GM18505 (cell line): ENCODE measurements around the gene ADI1.
A peak's percentile ranks its signal among the peaks of the same experiment; 100 is the strongest.

Experiments
- ATAC-seq: cut with Tn5 transposase; IDR thresholded peaks from one replicate; pipeline ENCODE4 v1.9.1; 2021; ENCODE audit not compliant: unreplicated experiment
- POLR2A ChIP-seq: IDR thresholded peaks from 4 replicates; pipeline ENCODE4 v1.6.1; 2011; ENCODE audit warnings: borderline replicate concordance; ENCODE audit not compliant: insufficient read depth, insufficient read length; ENCODE audit errors: extremely low read depth

The ADI1 gene, protein sequence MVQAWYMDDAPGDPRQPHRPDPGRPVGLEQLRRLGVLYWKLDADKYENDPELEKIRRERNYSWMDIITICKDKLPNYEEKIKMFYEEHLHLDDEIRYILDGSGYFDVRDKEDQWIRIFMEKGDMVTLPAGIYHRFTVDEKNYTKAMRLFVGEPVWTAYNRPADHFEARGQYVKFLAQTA

GRCh38 chr2:3519255-3520205 lies at the start of gene ADI1:
ADI1 (minus strand) TSS chr2:3519531; CDS start chr2:3519487, 44 bp downstream.
- TF ChIP-seq POLR2A = peak; percentile 71
- peak; percentile 57 for ATAC-seq

DNA sequence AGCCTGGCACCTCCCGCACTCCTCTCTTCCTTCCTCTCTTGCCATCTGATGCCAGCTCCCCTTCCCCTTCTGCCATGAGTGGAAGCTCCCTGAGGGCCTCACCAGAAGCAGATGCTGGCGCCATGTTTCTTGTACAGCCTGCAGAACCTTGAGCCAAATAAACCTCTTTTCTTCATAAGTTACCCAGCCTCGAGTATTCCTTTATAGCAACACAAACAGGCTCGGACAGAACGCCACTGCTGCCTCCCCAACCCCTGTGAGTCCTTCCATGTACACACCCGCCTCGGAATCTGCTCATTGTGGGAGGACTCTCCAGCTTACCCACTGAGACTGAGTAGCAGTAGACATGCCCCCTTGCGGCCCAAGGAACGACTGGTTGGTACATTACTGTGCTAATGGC lies 47.5 kb upstream of the ADI1 start:
- ATAC-seq = no peak
- TF ChIP-seq POLR2A = no peak

DNA sequence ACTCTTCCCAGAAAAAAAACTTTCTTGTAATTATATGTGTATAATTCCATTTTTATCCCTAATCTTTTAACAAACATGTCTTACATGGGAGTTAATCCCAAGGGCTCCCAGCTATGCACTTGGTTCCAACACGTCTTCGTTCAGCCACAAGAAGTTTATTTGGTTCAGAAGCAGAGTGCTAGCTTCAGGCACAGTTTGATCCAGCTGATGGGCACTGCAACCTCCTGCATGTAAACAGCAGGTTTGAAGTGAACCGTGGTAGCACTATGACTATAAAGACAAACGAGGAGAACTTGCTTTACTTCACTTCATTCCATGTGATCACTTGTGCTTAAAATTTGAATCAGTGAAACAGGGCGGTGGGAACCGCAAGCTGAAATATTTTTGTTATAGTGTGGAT lies 45.8 kb upstream of the ADI1 start:
- no peak for ATAC-seq
- no peak for TF ChIP-seq POLR2A

DNA sequence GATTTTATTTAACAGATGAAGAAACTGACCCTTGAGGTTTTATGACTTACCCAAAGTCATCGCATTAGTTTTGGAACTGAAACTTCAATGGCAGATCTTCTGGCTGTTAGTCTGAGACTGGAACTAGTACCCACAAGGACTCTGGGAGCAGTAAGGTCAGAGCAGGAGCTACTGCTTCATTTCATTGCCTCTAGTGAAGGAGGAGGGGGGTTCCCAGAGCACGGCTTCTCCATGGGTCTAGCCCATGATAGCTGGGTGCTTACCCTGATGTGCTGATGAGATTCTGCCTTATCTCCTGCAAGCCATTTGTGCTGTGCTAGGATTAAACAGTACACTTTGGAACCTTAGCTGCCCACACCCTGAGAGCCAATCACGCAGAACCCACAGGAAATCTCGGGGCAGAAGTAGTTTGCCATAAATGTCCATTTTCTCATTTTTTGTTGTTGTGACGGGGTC lies 44.2 kb upstream of the ADI1 start:
- ATAC-seq = peak; percentile 50

GRCh38 chr2:3558205-3559014 lies 39.1 kb upstream of the ADI1 start, which contains the start of gene RNASEH1:
RNASEH1 (minus strand) TSS chr2:3558333; CDS start chr2:3558260, 73 bp downstream.
- ATAC-seq = peak; percentile 96
- TF ChIP-seq POLR2A = peak; percentile 92

More for the DNA sequence above, 44.2 kb upstream of the ADI1 start:
- TF ChIP-seq POLR2A = no peak

GRCh38 chr2:3557639-3558204 lies 38.4 kb upstream of the ADI1 start:
- ATAC-seq = peak; percentile 29
- no peak for TF ChIP-seq POLR2A

- no peak for ATAC-seq
Measured at GRCh38 chr2:3553946-3554345, 34.6 kb upstream of the ADI1 start.

DNA sequence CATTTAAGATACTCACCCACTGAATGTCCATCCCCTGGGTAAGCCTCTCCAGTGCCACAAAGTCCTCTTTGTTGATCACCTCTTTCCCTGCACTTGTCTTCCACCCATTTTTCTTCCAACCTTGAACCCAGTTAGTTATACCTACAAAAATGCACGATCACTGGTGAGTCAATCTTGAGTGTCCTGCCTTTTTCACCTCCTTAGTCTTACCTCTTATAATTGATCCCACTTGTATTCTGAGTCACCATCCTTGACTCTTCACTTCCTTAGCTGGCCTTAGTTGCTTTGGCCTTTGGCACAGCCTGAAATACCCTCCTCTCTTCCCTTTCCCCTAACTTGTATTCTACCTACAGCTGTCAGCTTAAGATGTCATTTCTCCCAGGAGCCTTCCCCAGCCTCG lies 28.6 kb upstream of the ADI1 start:
- ATAC-seq = no peak
- no peak for TF ChIP-seq POLR2A

More at GRCh38 chr2:3553946-3554345, 34.6 kb upstream of the ADI1 start:
- no peak for TF ChIP-seq POLR2A

DNA sequence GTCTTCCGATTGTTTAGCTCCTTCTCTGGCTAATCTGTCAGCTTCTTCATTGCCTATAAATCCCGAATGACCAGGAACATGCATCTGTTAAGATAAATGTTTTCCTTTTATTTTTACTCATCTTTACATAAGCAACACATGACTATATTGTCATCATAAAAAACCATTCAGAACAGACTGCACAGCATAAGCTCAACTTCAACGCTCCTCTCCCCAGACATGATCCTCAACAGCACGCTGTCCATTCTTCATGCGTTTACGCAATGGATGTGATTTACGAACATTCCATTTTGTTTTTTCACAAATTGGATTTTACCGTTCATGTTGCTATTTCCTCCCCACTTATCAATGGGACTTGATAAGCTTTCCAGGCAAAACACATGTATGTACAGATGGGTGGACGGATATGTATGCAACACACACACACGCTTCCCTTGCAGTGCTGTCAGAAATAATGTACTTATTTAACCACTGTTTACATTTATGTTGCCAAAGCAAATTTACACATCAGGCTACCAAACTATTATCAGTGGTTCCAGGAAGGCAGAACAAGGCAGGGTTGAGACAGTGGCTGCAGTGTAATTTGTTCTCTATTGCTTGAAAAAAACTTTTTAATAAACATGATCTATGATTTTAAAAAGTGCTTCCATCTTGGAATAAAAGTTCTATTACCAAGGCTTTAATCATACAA lies 26.6 kb upstream of the ADI1 start:
- no peak for TF ChIP-seq POLR2A
- no peak for ATAC-seq

- TF ChIP-seq POLR2A = no peak
- no peak for ATAC-seq
Measured at GRCh38 chr2:3543023-3543683, 23.8 kb upstream of the ADI1 start.

DNA sequence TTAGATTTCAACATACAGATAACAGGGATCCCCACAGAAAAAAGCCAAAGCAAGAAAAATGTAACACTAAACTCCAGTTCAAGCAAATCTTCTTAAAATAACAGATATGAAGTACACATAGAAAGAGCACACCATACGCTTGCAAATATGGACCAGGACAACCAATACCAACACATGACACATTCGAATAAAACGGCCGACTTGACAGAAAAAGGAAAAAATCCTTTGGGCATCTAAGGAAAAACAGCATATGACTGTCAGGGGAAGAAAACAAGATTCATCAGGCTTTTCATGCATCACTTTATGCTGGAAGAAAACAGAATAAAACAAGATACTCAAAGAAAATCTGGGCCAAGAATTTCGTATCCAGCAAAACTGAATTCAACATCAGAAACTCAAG lies 22.8 kb upstream of the ADI1 start:
- ATAC-seq = no peak
- no peak for TF ChIP-seq POLR2A

- ATAC-seq = no peak
Measured at GRCh38 chr2:3539836-3540235, 20.5 kb upstream of the ADI1 start.

More at GRCh38 chr2:3539836-3540235, 20.5 kb upstream of the ADI1 start:
- no peak for TF ChIP-seq POLR2A
